UCSD-AML1 (cell line): ENCODE results near the gene HIP1.
A peak's percentile ranks its signal among the peaks of the same experiment; 100 is the strongest.
"Not testable (repeated sequence)": the region's sequence is repeated elsewhere in the genome, so short reads cannot be mapped to it uniquely, and the experiment has no call there.

ENCODE experiments used
- DNase-seq: peaks from one replicate; lab custom pipeline; 2025; ENCODE audit not compliant: unreplicated experiment; lab: John Stamatoyannopoulos, UW

The HIP1 gene

DNA sequence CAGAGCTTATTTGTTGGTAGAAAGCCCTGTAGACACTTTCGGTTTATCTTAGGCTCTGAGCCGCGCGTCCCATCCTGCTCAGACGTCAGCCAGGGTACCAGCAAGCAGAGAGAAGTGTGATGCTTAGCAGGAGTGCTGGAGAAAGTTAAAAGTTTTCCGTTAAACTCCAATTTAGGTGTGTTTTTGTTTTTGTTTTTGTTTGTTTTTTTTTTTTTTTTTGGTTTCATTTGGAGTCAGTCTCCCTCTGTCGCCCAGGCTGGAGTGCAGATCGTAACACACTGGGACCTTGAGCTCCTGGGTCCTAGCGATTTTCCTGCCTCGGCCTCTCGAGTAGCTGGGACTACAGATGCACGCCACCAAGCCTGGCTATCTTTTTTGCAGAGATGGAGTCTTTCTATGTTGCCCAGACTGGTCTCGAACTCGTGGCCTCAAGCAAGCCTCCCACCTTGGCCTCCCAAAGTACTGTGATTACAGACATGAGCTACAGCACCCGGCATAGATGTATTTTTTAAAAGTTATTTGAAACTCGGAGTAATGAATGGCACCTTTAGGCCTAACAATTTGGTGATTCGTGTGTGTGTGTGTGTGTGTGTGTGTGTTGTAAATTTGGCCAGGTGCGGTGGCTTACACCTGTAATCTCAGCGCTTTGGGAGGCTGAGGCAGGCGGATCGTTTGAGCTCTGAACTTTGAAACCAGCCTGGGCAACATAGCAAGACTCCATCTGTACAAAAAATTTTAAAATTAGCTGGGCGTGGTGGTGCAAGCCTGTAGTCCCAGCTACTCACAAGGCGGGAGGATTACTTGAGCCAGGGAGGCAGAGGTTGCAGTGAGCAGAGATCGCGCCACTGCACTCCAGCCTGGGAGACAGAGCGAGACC is 1.3 kb upstream of the HIP1 start:
- no peak for DNase-seq

- DNase-seq: peak; percentile 93
Measured at GRCh38 chr7:75738975-75739795, 444 bp upstream of the HIP1 start.

DNA sequence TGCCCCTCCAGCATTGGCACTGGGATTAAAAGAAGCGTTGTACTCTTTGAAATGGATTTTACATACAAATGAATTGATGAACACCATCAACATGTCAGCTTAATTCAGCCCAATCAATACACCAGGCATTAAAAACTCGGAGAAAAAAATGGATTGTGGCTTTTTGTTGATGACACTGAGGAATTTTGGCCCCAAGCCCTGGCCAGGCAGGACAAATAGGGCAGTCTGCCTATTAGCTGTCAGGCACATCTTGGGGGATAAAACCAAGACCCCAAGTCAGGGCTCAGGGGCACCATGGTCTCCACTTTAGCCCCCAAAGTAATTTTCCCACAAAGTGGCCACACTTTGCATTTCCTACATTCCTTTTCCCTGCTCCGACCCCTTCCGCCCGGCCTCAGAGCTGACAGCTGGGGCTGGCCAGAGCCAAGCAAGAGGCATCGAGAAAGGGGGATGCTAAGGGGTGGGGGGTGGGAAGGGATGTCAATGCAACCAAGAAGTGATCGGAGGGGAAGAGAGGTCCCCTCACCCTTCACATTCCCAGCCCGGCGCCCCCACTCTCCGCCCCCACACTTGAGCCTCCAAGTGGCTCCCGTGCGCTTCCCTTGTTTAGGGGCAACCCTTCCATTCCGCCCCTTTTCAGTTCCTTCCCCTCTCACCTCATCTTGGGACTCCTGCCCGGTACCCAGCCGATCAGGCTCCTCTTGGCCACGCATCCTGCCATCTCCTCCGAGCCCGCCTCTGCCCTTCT is 711 bp downstream of the HIP1 start:
- no peak for DNase-seq

DNA sequence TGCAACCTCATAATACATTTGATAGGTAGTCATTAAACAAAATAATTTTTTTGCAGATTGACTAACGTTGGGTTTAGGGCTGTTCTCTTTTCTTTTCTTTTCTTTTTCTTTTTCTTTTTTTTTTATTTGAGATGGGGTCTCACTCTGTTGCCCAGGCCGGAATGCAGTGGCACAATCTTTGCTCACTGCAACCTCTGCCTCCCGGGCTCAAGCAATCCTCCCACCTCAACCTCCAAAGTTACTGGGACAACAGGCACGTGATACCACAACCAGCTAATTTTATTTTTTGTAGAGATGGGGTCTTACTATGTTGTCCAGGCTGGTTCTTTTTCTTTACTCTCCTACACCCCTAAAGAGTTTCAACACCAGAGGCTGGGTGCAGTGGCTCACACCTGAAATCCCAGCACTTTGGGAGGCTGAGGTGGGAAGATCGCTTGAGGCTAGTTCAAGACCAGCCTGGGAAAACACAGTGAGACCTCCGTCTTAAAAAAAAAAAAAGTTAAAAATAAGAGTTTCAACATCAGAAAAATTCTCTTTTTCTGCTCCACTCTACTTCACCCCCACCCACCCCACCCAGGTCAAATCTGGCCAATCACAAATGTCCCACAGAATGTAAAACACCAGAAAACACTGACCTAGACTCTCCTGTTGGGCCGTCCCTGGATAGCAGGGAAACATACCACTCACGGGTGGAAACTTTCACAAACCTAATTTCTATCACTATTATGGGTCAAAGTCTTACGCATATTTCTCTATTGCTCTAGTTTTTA is 3.0 kb downstream of the HIP1 start:
- no peak for DNase-seq

GRCh38 chr7:75734586-75735458 is 3.9 kb downstream of the HIP1 start:
- DNase-seq: no peak

DNA sequence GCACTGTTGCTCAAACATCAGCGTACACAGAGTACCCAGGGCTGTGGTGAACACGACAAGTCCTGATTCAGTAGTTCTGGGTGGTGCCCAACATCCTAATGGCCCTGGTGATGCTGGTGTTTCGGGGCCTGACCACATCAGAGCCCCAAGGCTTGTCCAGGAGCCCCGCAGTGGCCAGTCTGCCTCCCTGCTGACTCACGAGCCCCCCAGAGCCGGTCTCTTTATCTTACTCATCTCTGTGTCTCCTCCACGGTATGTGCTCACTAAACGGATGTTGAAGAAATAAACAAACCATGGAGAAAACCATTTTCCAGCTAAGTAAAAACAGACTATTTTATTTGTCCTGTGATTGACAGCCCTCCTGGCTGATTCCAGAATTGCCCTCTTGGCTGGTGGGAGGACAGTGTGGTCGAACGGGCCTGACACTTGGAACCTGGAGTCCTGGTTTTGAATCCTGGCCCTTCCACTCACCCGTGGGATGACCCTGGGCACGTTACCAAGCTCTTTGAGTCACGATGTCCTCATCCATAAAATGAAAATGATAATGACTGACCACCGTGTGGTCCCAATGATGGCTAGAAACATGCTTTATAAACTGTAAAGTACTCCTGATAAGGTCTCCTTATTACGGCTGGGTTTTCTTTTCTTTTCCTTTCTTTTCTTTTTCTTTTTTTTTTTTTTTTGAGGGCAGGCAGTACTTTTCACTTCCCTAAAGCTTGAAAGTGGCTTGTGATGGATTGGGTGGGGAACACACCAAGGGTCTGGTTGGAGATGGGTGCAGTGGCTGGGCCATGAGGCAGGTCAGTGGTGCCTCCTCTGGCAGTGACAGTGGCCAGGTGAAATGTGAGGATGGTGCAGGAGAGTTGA is 5.7 kb downstream of the HIP1 start:
- DNase-seq: no peak

DNA sequence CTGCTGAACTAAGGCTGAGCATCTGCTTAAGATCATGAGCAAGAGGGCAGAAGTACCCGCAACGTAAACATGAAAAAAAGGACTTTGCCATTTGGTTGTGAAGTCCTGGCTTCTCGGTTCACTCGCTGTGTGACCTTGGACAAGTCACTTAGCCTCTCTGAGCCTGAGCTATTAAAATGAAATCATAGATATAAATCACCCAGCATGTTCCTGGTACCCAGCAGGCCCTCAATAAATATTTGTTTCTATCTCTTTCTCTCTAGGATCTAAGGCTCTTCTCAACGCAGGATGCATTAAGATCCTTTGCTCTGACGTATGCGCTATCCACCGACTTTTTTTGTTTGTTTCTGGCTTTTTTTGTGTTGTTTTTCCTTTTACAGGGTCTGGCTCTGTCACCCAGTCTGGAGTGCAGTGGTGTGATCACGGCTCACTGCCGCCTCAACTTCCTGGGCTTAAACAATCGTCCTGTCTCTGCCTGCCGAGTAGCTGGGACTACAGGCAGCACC is 6.7 kb downstream of the HIP1 start:
- no peak for DNase-seq

DNA sequence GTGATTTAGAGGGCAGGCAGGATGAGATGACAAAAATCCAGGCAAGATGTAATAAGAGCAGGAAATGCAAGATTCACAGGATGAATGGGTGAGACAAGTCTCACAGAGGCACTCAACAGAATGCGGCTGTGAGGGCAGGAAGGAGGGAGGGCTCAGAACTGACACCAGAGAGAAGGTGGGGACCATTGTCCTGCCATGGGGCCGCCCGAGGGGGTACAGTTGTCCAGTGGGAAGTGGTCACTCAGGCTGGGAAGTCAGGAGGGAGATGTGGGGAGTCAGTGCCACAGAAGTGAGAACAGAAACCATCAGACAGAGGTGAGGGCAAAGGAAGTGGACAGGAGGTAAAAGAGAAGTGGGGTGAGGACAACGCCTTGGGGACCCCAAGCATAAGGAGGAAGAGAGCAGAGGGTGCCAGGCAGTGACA is 8.9 kb downstream of the HIP1 start:
- no peak for DNase-seq

GRCh38 chr7:75727881-75728593 is 10.7 kb downstream of the HIP1 start:
- no peak for DNase-seq

- DNase-seq: not testable (repeated sequence)
Measured at GRCh38 chr7:75727351-75727750, 11.4 kb downstream of the HIP1 start.

DNA sequence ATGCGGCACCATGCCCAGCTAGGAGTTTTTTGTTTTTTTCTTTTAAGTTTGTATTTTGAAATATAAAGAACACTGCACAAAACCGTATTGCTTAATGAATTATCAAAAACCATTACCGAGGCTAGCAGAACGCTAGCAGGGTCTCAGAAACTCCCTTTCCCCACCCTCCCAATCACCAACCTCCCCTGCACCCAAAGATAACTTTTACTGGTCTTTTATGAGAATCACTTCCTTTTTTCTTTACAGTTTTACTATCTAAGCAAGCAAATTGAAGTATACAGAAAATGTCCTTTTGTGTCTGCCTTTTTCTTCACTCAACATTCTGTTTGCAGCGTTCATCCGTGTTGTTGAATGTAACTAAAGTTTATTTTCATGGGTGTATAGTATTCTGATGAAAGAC is 13.4 kb downstream of the HIP1 start:
- DNase-seq: no peak

DNA sequence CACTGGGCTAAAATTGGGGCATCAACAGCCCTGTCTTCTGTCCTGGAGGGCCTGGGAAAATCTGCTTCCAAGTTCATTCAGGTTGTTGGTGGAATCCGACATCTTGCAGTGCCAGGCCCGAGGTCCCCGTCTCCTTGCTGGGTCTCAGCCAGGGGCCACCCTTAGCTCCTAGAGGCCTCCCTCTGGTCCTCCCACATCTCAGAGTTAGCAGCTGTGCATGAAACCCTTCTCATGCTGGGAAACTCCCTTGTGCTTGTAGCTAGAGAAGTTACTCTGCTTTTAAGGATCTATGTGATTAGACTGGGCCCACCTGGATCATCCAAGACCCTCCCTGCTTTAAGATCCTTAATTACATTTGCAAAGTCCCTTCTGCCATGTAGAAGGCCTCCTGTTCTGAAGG is 15.3 kb downstream of the HIP1 start:
- DNase-seq: no peak

DNA sequence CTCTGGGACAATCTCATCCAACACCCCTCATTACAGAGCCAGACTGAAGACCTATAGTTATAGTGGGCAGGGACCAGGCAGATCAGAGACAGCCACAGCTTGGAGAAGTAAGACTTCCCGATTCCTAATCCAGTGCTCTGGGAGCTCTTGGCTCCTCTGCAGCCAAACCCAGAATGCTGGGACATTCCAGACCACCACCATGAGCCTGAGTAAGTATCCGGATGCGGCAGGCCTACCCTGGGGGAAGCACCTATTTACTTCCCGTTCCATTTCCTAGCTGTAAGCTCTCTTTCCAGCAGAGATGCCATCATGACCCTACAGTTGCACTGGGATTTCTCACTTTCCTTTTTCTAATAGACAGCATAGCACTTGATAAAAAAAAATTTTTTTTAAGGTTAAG is 16.4 kb downstream of the HIP1 start:
- no peak for DNase-seq

GRCh38 chr7:75721922-75722321 is 16.8 kb downstream of the HIP1 start:
- not testable (repeated sequence) for DNase-seq

- DNase-seq: no peak
Measured at GRCh38 chr7:75721426-75721825, 17.3 kb downstream of the HIP1 start.

GRCh38 chr7:75719626-75720025 is 19.1 kb downstream of the HIP1 start:
- no peak for DNase-seq

DNA sequence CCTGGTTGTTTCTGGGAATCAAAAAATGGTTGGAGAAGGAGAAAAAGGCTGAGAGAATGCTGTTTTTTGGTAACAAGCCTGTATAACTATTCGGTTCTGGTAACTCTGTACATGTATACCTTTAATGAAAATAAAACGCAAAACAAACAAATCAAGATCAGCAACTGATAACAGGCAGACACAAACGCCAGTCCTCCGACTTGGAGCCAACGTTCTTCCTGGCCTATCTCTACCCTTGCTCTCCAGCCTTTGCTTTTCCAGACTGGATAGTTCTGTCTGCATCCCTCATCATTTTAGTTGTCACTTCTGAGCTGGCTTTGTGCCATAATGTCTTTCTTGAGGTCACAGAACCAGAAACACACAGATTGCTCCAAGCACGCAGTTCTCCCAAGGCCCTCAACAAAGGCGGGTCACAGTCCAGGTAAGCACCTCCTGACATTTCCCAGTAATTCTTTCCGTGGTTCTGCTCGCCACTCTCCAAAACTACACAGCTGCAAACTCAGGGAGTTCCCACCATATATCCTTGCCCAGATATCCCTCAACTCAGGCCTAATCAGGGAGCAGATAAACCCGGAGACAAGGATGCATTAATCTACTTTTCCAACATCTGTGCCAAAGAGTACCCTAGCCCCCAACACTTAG is 20.2 kb downstream of the HIP1 start:
- DNase-seq: no peak
